Coronary artery (tissue), 2 donors: ENCODE results near the gene OR52K2.
"Not testable (repeated sequence)": the region's sequence is repeated elsewhere in the genome, so short reads cannot be mapped to it uniquely, and the experiment has no call there.

ENCODE experiments used
- DNase-seq: peaks from one replicate; pipeline ENCODE4 v3.0.0-alpha.2; 2017; ENCODE audit warnings: low spot score
- H3K27ac ChIP-seq, 2 donors: fragments of 200-600 bp; sonication (generic); one replicate each; pipeline ENCODE4 v1.5.1; 2016 to 2019
- H3K4me3 ChIP-seq: fragments of 200-600 bp; sonication (generic); 2 replicates; pipeline ENCODE4 v1.5.1; 2016; ENCODE audit warnings: mild to moderate bottlenecking, moderate library complexity
- TF ChIP-seq, protein P1 (sequence below): fragments of 200-600 bp; sonication (generic); IDR thresholded peaks from one replicate; pipeline ENCODE4 v1.5.1; 2019; ENCODE audit warnings: antibody characterized with exemption

OR52K2 gene

DNA sequence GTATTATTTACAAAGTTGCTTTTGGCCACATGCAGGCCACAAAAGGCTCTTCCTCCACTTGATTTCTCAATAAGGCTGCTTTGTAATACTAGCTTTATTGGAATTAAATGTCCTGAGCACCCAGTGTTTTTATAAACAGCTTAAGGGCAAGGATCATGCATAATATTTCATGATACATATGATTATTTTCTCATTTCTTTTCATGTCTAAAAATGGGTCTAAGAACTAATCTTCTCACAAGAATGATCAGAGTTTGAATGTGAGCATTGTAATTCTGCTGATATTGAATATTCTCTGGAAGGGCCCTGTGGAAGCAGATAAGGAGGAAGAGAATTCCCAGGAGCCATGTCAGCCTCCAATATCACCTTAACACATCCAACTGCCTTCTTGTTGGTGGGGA lies at the start of gene OR52K2:
Gene OR52K2, plus strand, starts transcription at position 301 of the 400 bp plus-strand sequence. Its CDS starts 45 bp downstream, at position 346.
- DNase-seq: no peak
- TF ChIP-seq, protein P1, sequence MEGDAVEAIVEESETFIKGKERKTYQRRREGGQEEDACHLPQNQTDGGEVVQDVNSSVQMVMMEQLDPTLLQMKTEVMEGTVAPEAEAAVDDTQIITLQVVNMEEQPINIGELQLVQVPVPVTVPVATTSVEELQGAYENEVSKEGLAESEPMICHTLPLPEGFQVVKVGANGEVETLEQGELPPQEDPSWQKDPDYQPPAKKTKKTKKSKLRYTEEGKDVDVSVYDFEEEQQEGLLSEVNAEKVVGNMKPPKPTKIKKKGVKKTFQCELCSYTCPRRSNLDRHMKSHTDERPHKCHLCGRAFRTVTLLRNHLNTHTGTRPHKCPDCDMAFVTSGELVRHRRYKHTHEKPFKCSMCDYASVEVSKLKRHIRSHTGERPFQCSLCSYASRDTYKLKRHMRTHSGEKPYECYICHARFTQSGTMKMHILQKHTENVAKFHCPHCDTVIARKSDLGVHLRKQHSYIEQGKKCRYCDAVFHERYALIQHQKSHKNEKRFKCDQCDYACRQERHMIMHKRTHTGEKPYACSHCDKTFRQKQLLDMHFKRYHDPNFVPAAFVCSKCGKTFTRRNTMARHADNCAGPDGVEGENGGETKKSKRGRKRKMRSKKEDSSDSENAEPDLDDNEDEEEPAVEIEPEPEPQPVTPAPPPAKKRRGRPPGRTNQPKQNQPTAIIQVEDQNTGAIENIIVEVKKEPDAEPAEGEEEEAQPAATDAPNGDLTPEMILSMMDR: no peak
- Histone ChIP-seq H3K27ac (no peak within 1 kb of the TSS), H3K4me3 (no peak within 1 kb of the TSS)

DNA sequence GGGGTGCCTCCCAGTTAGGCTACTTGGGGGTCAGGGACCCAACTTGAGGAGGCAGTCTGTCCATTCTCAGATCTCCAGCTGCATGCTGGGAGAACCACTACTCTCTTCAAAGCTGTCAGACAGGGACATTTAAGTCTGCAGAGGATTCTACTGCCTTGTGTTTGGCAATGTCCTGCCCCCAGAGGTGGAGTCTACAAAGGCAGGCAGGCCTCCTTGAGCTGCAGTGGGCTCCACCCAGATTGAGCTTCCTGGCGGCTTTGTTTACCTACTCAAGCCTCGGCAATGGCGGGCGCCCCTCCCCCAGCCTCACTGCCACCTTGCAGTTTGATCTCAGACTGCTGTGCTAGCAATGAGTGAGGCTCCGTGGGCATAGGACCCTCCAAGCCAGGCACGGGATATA lies 42.9 kb upstream of the OR52K2 start:
- DNase-seq, H3K27ac ChIP-seq: not testable (repeated sequence)

DNA sequence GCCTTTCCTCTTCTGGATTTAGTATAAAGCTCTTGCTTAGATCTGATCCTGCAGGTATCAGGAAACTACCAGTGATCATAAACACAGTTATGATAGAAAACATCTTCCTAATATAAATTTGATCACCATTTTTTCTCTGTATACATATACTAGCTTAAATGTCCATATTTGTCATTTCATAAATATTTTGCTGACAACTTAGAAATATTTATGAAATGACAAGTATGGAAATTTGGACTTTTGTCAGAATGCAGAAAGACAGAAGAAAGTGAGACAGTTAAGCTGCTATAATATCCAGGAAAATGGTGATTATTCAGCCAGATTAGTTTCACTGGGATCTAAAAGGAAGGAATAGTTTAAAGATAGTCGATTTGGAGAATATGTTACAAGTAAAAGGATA lies 32.8 kb upstream of the OR52K2 start:
- Histone ChIP-seq H3K27ac (no peak overlapping the region), H3K4me3 (no peak overlapping the region)
- TF ChIP-seq, protein P1: no peak
- DNase-seq: no peak

More for the DNA sequence above, 42.9 kb upstream of the OR52K2 start:
- not testable (repeated sequence) for H3K4me3 ChIP-seq

DNA sequence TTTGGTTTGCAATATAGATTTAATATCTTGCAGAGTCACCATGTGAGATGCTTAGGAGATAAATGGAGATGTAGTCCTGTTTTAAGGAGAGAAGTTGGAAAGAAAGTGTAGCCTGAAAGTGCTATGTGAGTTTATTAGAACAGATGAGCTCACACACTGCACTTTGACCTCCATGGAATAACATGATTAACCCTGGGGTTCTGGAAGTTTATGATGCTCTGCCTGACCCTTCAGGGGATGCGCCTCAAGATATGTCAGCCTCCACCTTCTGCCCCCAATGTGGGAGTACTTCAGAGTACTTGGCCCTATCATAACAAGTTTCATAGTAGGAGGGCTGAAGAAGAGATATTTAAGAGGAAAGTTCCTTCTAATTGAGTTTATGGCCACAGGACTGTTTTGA lies 32.3 kb upstream of the OR52K2 start:
- TF ChIP-seq, protein P1: no peak
- Histone ChIP-seq H3K27ac (no peak overlapping the region), H3K4me3 (no peak overlapping the region)
- DNase-seq: no peak

DNA sequence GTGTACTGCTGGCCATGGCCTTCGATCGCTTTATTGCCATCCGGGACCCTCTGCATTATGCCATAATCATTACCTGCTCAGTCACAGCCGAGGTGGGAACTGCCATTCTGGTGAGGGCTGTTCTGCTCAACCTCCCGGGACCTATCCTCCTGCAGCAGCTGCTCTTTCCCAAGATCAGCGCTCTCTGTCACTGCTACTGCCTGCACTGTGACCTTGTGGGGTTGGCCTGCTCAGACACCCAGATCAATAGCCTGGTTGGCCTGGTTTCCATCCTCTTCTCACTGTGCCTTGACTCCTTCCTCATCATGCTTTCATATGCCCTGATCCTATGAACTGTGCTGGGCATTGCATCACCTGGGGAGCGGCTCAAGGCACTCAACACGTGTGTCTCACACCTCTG lies 30.7 kb upstream of the OR52K2 start:
- TF ChIP-seq, protein P1: no peak
- Histone ChIP-seq H3K4me3 (no peak overlapping the region), H3K27ac (no peak overlapping the region)
- DNase-seq: no peak

DNA sequence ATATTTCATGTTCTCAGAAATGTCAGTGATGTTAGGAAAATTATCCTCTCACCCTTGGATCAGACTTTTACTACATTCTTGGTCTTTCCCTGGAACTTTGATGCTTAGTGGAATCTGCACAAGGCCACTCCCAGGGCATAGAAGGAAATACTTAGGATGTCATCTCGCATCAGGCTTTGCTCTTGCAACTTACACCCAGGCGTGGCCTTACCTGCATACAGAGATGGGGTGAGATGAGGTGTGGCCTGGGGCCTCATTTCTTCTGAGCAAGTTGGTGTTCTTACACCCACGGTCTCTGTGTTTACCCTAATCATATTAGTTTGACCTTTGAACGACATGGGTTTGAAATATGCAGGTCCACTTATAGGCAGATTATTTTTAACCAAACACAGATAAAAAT lies 19.0 kb upstream of the OR52K2 start:
- no peak overlapping the region for H3K27ac ChIP-seq
- TF ChIP-seq, protein P1: no peak
- H3K4me3 ChIP-seq: no peak overlapping the region
- no peak for DNase-seq

DNA sequence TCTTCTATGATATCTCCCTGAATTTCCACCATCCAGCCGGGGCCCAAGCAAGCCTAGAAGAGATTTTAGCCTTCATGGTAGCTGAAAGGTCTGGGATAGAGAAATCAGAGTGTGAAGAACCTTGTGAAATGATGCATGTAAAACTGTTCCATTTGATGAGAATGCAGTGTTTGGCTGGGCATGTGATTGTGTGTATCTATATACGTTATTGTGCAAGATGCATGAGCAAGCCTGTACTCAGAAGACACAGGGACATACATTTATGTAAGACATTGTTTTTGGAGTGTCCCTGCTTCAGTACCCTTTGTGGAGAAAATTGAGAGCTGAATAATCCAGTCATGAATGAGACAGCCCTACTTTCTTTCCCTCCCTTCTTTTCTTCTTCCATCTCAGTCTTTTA lies 15.2 kb upstream of the OR52K2 start:
- Histone ChIP-seq H3K4me3 (no peak overlapping the region), H3K27ac (no peak overlapping the region)
- TF ChIP-seq, protein P1: no peak
- no peak for DNase-seq

DNA sequence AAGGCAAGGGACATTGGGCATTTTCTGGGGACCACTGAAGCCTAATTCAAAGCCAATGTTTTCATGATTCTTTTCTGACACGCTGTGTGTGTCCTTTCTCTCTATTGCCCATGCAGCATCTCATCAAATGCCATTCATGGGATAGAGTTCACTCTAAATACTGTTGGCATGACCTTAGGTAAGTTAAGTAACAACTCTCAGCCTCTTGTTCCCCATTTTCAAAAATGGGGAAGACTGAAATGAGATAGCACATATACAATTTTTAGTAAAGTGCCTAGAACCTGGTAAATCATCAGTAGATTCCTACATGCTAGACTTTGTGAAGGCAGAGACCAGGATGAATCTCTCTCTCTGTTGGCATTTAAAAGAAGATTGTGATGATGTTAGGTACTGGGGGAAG lies 12.7 kb upstream of the OR52K2 start:
- H3K27ac ChIP-seq: no peak overlapping the region
- no peak for DNase-seq
- TF ChIP-seq, protein P1: no peak
- H3K4me3 ChIP-seq: no peak overlapping the region
